ENCODE measurements around the gene FBRSL1.

Gene FBRSL1

DNA sequence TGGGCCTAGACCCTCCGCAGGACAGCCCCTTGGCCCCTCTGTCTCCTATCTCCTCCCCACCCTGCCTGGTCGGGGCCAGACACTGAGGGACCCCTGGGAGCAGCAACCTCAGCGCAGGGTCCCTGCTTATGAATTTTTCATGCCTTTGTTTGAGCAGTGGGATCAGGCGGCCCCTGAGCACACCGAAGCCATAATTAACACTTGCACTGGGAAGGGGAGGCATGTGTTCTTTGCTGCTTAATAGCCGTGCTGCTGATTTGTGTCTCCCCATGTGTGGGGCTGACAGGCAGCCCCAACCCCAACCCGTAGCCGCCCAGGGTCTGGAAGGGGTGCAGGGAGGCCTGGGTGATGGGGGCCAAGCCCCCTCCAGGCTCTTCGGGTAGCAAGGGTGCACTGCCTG is 52.7 kb downstream of the FBRSL1 start:
- no peak for DNase-seq (ENCODE audit: low spot score)

DNA sequence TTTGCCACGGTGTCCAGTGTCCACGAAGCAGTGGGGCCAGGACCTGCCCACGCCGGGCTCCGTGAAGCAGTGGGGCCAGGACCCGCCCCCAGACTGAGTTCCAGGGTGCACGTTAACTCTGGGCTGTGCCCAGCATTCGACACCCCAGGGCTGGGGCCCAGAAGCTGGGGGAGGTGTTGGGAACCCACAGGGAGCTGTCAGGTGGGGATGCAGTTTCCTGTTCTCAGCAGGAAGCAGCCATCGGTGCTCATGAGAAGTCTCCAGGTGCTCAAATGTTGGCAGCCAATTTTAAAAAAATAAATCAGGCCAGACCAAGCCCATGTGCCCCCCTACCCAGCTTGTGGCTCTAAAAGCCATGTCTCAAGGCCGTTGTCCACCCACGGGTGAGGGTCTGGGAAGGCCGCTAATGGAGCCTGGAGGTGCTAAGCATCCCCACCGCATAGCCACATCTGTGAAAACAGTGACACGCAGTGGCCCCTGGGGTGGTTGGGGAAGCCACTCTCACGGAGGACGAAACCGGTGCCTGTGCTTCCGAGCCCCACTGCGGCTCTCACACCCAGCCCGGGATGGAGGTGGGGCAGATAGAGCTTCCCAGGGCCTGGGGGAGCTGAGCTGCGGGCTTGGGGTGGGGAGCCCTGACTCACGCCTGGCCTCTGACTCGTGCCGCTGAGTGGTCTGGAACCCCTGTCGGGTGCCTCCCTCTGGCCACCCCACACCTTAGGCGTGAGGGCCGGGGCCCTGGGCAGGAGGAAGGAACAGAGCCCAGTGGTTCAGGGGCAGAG is 53.5 kb downstream of the FBRSL1 start:
- no peak for DNase-seq (ENCODE audit: low spot score)

DNA sequence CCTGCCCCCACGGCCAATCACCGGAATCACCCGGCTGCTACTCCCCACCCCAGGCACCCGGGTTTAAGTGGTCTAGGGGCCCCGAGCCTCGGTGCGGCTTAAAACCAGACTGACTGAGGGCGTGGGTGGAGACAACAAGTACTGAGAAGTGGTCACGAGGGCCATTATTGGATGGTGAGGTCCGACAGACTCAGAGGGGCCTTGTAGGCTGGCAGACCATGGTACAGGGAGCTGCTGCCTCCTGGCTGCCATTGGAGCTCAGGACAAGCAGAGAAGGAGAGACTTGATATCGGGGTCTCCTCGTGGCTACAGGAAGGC is 54.1 kb downstream of the FBRSL1 start:
- DNase-seq (ENCODE audit: low spot score): no peak

DNA sequence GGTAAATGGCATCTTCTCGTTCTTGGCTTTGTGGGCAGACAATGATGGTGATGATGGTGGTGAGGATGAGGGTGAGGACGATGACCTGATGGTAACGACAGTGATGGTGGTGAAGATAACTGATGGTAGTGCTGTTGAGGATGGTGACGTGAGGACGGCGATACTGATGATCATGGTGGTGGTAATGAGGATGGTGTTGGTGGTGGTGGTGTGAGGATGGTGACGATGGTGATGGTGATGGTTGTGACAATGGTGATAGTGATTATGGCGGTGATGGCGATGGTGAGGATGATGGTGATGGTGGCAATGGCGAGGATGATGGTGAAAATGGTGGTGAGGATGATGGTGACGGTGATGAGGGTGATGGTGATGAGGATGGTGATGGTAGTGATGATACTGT is 54.5 kb downstream of the FBRSL1 start:
- no peak for DNase-seq (ENCODE audit: low spot score)

DNA sequence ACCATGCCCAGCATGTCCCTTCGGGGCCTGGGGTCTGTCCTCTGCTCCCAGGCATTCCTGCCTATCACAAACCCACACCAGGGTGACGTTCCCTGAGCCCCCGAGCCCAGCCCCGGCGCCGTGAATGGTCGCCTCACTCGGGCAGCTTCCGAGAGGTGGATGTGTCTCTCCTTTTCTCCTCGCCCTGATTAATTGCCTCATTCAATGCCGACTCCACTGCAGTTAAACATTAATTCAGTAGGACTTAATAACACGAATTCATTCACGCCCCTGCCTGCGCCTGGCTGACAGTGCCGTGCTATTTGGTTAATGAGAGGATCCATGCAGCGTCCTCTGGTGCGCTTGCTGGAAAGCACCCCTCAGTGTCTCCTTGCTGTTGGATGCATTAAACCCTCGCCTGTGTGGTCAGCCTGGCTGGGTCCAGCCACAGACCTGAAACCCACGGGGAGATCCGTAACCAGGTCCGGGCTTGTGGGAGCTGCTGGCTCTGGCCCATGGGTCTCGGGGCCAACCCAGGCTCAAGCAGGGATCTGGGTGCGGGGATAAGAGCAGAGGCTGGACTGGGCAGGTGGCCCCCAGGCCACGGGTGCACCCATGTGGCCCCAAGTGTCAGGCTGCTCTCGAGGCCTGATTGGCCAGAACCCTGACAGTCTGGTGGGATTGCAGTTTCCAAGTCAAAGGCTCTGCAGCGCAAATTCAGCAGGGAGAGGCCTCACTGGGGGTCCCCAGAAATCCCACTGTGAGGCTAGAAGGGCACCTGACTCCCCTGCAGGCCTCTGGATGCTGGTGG is 55.4 kb downstream of the FBRSL1 start:
- DNase-seq (ENCODE audit: low spot score): no peak

DNA sequence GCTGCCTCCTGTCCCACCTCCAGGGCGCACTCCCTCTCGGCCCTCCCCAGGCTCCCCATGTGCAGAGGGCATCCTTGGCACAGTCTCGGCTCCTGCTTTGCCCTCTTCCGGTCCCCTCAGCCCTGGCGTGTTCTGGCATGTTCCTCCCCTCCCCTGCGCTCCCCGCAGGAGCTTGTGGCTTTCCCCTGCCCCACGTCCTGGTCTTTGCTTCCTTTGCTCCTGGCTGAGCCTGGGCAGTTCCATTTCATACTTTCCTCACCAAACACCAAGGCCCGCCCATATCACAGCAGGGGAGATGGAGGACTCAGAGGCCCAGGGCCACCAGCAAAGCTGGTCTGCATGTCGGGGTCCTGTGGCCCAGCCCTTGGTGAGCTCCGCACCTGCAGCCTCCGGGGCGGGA is 56.0 kb downstream of the FBRSL1 start:
- DNase-seq (ENCODE audit: low spot score): no peak

DNA sequence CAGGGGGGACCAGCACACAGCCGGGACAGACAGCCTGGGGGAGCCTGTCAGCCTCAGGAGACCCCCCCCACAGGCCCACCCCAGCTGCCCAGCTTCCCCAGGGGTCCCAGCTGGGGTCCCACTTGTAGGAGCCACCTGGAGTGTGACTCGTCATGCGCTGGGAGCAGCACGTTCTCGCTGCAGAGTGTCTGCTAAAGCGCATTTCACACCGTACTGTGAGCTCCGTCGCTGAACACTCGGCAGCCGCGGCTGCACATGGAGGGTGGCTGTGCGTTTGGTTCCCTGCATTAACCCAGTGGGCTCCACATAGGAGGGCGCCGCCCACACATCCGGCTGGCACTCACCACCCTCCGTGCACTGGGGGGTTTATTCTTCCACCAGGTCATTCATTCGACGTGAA is 56.7 kb downstream of the FBRSL1 start:
- no peak for DNase-seq (ENCODE audit: low spot score)

DNA sequence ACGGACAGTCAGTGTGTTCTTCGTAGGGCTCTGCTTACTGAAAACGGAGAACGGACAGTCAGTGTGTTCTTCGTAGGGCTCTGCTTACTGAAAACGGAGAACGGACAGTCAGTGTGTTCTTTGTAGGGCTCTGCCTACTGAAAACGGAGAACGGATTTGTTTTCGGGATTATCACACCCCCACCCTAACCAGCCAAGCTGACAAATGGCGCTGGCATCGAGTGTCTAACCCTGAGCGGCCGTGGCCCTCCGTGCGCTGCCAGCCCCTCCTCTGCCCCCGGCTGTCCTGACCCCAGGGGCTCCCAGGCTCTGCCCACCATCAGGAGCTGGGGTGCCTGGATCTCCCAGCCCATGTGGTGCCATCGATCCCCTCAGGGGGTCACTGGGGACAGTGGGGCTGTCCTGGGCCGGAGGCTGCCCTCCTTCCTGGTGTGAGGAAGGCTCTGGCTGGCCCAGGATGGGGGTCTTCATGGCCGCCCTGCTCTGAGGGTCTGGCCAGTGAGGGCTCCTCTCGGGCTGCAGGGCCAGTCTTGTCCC is 57.3 kb downstream of the FBRSL1 start:
- no peak for DNase-seq (ENCODE audit: low spot score)

DNA sequence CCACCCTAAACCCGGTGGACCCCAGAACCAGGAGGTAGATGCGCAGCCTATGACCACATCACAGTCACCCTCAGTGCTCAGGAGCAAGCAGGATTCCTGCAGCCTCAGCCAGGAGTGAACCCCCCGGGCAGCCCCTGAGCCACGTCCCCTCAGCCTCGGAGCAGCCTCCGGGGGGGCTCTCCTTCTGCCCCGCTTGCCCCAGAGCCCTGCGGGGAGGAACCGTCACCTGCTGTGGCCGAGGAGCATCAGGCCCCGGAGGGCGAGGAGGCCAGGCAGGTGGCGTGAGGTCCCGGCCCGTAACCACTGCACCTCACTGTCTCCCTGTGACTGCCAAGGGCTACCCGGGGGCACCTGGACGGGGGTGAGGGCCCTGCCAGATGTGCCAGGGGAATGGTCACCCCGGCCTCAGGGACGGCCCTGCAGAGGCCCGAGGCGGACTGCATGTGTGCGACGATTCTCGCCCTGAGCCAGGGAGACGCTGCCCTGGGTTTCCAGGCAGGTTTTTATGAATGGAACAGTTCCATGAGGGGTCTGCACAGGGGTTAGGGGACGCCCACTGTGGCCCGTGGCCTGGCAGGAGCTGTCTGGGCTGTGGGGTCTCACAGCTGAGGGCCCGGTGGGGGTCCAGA is 58.6 kb downstream of the FBRSL1 start:
- no peak for DNase-seq (ENCODE audit: low spot score)

DNA sequence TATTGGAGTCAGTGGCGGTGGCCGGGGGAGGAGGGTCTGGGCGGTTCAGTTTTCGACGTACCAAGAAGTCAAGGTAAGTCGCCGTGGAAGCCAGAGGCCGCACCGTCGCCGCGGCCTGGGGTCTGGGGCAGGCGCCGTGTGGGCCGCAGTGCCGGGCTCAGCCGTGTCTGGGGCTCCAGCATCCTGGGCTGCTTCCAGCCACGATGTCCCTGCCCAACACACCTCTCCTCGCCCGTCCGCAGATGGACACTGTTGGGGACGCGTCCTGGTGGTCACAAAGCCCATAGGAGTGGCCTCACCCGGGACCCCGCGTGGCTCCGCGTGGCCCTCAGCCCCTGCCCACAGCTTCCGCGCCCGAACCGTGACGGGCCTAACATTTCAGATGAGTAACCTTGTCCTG is 59.1 kb downstream of the FBRSL1 start:
- no peak for DNase-seq (ENCODE audit: low spot score)

DNA sequence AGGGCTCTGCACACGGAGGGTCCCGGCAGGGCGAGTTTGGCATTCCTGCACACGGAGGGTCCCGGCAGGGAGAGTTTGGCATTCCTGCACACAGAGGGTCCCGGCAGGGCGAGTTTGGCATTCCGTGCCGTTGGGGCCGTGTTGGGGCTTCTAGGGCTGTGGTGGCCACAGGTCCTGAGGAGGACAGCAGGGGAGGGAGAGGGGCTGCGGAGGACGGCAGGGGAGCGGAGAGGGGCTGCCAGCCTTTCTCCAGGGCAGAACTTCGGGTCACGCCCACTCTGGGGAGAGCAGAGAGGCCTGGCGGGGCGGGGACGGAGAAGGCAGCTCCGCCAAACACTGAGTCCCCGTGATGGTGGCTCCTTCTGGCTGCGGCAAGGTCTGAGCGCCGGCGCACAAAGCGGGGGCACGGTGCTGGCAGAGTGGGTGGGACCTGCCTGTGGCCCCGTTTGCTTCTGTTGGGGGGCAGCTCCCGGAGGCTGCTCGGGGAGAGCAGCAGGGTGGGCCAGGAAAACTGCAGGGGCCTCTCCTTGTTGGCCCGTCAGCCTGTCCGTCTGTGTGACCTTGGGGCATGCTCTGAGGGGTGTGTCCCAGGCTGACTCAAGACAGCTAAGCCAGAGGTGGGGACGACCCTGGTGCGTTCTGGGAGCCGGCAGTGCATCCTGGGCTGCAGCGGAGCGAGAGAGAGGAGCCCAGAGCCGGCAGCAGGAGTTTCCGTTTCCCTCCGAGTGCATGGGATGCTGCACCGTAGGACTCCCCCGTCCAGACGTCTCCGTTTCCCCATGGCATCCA is 60.3 kb downstream of the FBRSL1 start:
- DNase-seq (ENCODE audit: low spot score): no peak

DNA sequence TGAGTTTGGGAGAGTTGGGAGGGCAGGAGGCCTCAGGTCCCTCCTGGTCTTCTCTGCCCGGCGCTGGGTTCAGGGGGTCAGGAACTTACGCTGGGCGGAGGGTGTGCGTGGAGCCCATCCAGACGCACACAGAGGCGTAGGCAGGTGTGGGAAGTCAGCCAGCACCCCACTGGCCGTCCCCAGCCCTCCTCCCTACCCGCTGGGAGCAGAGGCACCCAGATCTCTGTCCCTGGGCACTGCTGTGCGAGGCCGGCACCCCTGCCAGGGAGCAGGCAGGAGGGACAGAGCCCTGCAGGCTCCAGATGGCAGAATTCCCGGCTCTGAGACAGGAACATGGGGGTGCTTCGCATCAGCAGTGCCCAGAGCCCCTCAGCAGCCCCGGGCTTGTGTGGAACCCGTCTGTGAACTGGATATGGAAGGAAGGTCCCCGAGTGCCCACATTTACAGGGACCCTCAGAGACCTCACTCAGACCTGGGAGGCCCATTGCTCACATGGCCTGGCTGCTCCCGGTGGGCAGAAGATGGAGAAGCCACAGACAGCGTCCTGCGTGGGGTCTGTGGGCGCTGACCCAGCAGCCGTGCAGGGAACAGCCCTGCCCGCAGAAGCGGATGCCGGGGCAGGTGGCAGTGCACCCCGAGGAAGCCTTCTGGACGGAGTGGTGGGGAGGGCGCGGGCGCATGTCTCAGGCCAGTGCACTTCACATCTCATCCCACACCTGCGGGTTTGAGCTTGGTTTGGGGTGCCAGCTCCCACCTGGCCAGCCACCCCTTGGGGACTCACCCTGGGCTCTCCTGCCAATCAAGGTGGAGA is 61.1 kb downstream of the FBRSL1 start:
- DNase-seq (ENCODE audit: low spot score): no peak

DNA sequence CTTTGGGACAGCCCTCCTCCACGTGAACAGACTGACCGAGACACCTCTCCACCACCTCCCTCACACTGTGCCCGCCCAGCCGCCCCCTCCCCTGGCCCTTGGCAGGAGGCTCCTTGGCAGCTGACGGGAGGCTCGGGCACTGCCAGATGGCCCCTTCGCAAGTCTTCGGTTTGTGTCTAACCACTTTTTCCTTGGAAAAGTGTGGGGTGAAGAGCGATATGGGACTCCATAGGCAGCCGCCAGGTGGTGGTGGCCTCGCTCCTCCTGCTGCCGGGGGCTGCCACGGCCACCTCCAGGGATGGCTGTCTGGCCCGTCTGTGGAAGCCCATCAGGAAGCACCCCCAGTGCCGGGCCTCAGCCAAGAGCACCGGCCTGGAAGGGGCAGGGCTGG is 61.7 kb downstream of the FBRSL1 start:
- DNase-seq (ENCODE audit: low spot score): no peak

DNA sequence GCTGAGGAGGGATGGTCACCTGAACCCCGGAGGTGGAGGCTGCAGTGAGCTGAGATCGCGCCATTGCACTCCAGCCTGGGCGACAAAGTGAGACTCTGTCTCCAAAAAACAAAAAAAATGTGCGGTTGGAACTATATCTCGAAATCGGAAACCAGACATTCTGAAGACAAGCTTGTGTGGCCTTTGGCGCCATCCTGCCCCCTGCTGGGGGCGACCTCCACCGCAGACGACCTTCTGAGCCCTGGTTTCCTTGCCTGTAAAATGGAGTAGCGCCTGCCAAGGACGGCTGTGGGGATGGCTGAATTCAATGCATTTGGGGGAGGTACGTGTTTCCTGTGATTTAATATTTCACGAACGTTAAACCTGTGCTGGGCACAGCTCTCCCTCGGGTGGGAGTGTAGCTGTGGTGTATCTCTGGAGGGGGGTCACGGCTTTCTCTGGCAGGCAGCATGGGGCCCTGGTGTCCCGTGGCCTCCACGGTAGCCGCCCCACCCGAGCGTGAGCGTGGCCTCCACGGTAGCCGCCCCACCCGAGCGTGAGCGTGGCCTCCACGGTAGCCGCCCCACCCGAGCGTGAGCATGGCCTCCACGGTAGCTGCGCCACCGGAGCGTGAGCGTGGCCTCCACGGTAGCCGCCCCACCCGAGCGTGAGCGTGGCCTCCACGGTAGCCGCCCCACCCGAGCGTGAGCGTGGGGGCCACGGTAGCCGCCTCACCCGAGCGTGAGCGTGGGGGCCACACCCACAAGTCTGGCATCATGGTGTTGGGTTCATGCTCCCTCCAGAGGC is 65.1 kb downstream of the FBRSL1 start:
- peak; percentile 23 for DNase-seq (ENCODE audit: low spot score)

DNA sequence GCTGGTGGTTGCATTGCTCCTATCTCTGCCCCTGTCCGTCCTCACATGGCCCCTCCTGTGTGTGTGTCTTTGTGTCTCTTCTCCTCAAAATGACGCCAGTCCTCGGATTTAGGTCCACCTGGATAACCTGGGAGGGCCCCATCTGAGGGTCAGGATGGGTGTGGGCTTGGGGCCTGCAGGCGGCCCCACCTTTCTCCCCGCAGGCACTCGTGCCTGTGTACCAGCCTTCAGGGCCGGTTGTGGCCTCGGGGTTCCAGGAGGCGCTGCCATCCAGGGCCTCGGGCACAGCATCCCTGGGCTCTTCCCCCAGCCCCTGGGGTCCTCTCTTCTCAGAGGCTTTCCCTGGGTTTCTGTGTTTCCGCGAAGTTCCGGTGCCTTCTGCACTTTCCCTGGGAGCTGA is 65.7 kb downstream of the FBRSL1 start:
- DNase-seq (ENCODE audit: low spot score): no peak

DNA sequence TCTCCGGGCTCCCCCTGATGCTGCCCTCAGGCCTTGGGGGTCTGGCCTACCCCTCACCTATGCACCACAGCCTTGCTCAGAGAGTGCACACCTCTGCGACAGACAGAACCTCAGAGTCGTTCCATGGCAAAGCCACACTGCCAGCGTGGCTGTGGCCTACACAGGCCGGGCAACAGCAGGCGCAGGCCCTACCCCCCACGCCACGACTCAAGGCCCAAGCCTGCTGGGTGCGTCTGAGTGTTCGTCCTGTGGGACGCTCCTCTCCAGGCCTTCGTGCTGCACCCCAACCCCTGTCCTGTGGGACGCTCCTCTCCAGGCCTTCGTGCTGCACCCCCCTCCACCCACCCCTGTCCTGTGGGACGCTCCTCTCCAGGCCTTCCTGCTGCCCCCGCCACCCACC is 66.3 kb downstream of the FBRSL1 start:
- no peak for DNase-seq (ENCODE audit: low spot score)

DNA sequence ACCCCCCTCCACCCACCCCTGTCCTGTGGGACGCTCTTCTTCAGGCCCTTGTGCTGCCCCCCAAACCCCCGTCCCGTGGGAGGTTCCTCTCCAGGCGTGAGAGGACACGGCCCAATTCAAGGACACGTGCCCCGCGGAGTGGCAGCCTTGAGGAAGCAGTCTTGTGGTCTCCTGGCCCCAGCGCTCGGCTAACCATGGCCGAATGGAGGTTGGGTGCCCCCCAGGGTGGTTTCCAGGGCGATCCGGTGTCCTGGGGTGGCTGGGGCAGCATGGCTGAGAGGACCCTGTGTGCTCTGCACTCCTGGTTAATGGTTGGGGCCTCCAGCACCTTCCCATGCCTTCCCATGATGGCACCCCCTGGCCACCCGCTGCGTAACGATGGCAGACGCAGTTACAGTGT is 66.8 kb downstream of the FBRSL1 start:
- no peak for DNase-seq (ENCODE audit: low spot score)

DNA sequence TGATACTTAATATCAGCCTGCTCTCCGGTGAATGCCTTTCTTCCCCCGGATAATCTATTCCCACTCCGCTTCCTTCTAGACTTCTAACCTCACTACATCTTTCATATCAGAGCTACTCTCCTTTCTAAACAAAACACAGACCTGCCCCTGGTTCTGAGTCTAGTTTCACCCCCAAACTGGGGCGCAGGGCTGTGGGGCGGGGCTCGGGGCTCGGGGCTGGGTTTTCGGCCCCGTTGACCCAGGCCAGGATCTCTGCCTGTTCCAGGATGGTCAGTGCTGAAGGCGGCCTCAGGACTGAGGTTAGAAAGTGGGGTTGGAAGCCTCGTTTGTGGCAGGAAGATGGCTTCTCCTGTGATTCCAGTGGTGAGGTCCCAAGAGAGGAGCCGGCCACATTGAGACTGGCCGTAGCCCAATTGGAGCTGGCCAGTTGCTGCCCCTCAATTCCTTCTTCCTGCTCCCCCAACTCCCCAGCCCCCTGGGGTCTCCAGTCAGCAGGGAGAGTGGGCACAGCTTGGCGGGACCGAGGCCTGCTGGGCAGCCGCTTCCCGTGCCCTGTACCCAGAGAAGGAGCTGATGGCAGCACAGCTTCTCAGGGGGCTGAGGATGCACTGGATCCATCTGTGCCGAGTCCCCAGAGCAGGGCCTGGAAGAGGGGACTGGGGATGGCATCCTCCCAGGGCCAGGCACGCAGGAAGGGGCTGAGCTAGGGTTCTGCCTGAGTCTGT is 67.5 kb downstream of the FBRSL1 start:
- no peak for DNase-seq (ENCODE audit: low spot score)

DNA sequence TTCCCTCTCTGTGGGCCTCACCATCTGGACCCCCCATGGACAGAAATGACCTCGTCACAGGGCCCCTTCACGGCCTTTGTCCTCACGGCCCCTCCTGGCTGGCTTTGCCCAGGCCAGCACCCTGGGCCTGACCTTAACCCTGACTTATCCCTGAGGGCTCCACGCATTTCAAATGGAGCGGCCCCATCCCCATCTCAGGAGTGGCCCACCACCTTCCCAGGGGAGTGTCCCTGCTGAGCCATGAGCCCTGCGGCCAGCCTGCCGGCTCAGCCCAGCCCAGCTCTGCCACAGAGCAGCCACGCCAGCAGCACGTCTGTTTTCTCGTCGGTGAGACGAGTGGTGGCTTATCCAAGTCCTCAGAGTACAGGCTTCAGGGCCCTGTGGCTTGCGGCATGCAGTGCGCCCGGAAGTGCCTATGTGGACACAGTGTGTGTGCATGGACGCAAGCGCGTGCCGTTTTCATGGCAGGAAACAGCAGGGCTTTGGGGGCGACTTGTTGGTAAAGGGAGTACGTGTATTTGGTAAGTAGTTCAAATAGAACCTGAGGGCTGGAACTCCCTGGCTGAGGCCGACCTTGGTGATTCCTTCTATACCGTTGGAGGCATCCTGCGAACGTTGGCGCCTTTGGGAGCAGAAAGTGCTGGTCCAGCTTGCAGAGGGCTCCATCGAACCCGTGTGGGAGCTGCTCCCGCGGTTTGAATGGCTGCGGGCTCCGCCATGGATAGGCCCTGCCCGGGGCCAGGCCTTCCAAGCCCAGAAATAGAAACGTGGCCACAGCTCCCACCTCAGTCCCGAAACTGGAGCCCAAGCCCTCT is 68.3 kb downstream of the FBRSL1 start:
- no peak for DNase-seq (ENCODE audit: low spot score)

Data from COLO829 (cell line).